Caco-2 (cell line): Measurements from ENCODE around the gene ATG7. TPM values are rescaled to one million over a fixed set of nuclear protein-coding genes. Genes with fewer than 3 reads are reported as not detected.
"Not testable (repeated sequence)": the region's sequence is repeated elsewhere in the genome, so short reads cannot be mapped to it uniquely, and the experiment has no call there.

Experiments
- BruUV-seq: library from RNA; stranded (reverse); fragments of 400-500 nt; replicated peaks from 2 replicates; lab custom pipeline; 2021; lab: Mats Ljungman, UMichigan
- CTCF ChIA-PET: fragments of 300-600 bp; sonication (Branson Sonifier 250); formaldehyde crosslinking; loops from one replicate; lab custom pipeline; 2022; ENCODE audit warnings: antibody characterized with exemption; lab: Charles Lee
- POLR2A ChIA-PET: fragments of 300-600 bp; sonication (Branson Sonifier 250); formaldehyde crosslinking; loops from one replicate; lab custom pipeline; 2022; ENCODE audit warnings: antibody characterized with exemption; lab: Charles Lee
- DNase-seq, 2 experiments: peaks; one replicate each; pipeline versions ENCODE4 v3.0.0 to v3.0.0-alpha.2; 2020 to 2022
- H3K27me3 ChIP-seq: replicated peaks from 2 replicates; pipeline ENCODE4 v1.6.0; 2011; ENCODE audit warnings: low read length; ENCODE audit not compliant: control insufficient read depth, insufficient read depth
- H3K36me3 ChIP-seq: 2 replicates; pipeline ENCODE4 v1.5.1; 2011; ENCODE audit warnings: low read length; ENCODE audit not compliant: control insufficient read depth, insufficient read depth
- H3K4me1 ChIP-seq: fragments of 250-450 bp; sonication (Bioruptor Pico); 2 replicates; pipeline ENCODE4 v1.5.1; 2020; ENCODE audit warnings: mild to moderate bottlenecking
- H3K4me3 ChIP-seq: 2 replicates; pipeline ENCODE4 v1.5.1; 2011; ENCODE audit warnings: low read depth, mild to moderate bottlenecking, control low read depth, low read length
- H3K9me3 ChIP-seq: fragments of 250-450 bp; sonication (Bioruptor Pico); 2 replicates; pipeline ENCODE4 v1.5.1; 2020; ENCODE audit warnings: mild to moderate bottlenecking, moderate library complexity
- H3K27ac Mint-ChIP-seq: one replicate; pipeline ENCODE4 v1.8.0; 2022; ENCODE audit warnings: mixed read lengths; ENCODE audit not compliant: unreplicated experiment
- H3K27me3 Mint-ChIP-seq: one replicate; pipeline ENCODE4 v1.8.0; 2022; ENCODE audit warnings: mixed read lengths; ENCODE audit not compliant: insufficient read depth, unreplicated experiment
- H3K36me3 Mint-ChIP-seq: one replicate; pipeline ENCODE4 v1.8.0; 2022; ENCODE audit warnings: mild to moderate bottlenecking, mixed read lengths; ENCODE audit not compliant: insufficient read depth, unreplicated experiment
- H3K4me1 Mint-ChIP-seq: one replicate; pipeline ENCODE4 v1.8.0; 2022; ENCODE audit warnings: low read depth, mixed read lengths; ENCODE audit not compliant: unreplicated experiment
- H3K4me3 Mint-ChIP-seq: one replicate; pipeline ENCODE4 v1.8.0; 2022; ENCODE audit warnings: mild to moderate bottlenecking, moderate library complexity, mixed read lengths; ENCODE audit not compliant: unreplicated experiment
- H3K9me3 Mint-ChIP-seq: one replicate; pipeline ENCODE4 v1.8.0; 2022; ENCODE audit warnings: mixed read lengths; ENCODE audit not compliant: unreplicated experiment
- intact Hi-C: fragments of 100-400 bp; cut with micrococcal nuclease; formaldehyde crosslinking; loops from one replicate; pipeline ENCODE4 v1.10.0; 2022; ENCODE audit not compliant: unreplicated experiment
- total RNA-seq: library from RNA; stranded (reverse); gene quantifications from 2 replicates; pipeline ENCODE4 v1.2.3, GENCODE V29; 2022
- TF ChIP-seq, protein P1 (sequence below), 2 experiments: fragments of 200-600 bp in 1 of 2; IDR thresholded peaks; 1 replicate in 1 of 2; 2 replicates in 1 of 2; pipeline versions ENCODE4 v1.5.1 to v1.8.0; 2011 to 2022; ENCODE audit warnings: antibody characterized with exemption in 1 of 2, control low read depth in 1 of 2, inconsistent platforms in 1 of 2, low read depth in 1 of 2, low read length in 1 of 2, mild to moderate bottlenecking in 1 of 2, moderate library complexity in 1 of 2; ENCODE audit not compliant: insufficient read depth in 1 of 2, severe bottlenecking in 1 of 2, unreplicated experiment in 1 of 2

The ATG7 gene
- total RNA-seq, 1 experiment from 2014 or later, result 24.4 TPM

DNA sequence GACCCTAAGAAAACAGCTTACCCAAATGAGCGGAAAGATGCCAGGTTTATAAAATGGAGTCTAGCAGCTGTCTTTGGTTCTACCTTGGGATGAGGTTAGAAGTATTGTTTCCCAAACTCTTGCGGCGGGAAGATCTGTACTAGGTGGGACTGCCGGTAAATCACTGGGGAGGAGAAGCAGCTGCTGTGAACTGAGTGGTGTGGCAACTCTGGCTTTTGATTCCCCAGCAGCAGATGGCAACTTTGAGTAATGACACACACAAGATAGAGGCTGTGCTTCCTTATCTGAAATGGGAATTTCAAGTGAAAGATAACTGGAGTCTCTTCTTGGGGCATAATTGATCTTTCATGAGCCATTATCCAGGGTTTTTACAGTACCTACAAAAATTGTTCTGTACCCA is 184.9 kb downstream of the ATG7 start:
- no peaks in the 10 kb centered on the region for H3K9me3 ChIP-seq
- no peaks in the 10 kb centered on the region for H3K4me1 ChIP-seq
- CTCF ChIA-PET, result no interaction called here
- H3K4me3 ChIP-seq, result no peak overlapping the region
- Mint-ChIP-seq H3K27ac (no peak overlapping the region), H3K27me3 (no peaks in the 10 kb centered on the region), H3K36me3 (no peaks in the 10 kb centered on the region), H3K4me1 (no peaks in the 10 kb centered on the region), H3K4me3 (no peak overlapping the region), H3K9me3 (no peaks in the 10 kb centered on the region)
- TF ChIP-seq, protein P1, sequence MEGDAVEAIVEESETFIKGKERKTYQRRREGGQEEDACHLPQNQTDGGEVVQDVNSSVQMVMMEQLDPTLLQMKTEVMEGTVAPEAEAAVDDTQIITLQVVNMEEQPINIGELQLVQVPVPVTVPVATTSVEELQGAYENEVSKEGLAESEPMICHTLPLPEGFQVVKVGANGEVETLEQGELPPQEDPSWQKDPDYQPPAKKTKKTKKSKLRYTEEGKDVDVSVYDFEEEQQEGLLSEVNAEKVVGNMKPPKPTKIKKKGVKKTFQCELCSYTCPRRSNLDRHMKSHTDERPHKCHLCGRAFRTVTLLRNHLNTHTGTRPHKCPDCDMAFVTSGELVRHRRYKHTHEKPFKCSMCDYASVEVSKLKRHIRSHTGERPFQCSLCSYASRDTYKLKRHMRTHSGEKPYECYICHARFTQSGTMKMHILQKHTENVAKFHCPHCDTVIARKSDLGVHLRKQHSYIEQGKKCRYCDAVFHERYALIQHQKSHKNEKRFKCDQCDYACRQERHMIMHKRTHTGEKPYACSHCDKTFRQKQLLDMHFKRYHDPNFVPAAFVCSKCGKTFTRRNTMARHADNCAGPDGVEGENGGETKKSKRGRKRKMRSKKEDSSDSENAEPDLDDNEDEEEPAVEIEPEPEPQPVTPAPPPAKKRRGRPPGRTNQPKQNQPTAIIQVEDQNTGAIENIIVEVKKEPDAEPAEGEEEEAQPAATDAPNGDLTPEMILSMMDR (IDR thresholded peaks at IDR 0.05; ENCODE audit: insufficient read depth in 1 of 2, low read depth in 1 of 2, low read length in 1 of 2, severe bottlenecking in 1 of 2, unreplicated experiment in 1 of 2), result no peak
- POLR2A ChIA-PET, result no interaction called here
- no peaks in the 10 kb centered on the region for H3K36me3 ChIP-seq
- intact Hi-C loops, result no loop called here
- no peaks in the 10 kb centered on the region for H3K27me3 ChIP-seq
- no peak for DNase-seq
- BruUV-seq, result no TSS peak

DNA sequence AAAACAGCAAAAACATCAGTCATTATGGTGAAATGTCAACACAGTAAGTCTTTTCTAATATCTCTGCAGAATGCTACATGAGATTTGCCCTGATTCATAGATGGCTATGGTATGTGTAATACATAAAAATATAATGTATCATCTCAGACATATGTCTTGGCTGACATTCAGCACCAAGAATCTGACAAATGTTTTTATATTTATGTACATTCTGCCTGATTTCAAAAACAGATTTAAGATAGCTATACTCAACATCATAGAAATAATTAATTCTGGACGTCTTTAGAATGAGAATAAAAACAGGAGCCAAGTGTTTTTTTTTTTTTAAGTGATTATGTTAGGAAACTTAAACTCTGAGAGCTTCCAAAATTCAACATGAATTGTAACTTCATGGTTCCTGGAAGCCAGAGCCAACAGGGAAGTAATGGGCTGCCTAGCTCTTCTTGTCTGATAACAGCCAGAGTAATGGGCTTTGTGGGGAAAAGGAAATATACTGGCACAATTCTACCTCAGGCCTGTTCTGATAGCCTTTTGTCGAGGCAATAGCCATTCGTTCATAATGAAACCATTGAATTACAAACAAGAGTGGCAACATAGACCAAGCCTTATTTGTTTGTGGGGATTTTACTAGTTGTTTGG is 187.1 kb downstream of the ATG7 start:
- H3K27ac Mint-ChIP-seq, result no peak overlapping the region
- no peaks in the 10 kb centered on the region for H3K27me3 ChIP-seq

DNA sequence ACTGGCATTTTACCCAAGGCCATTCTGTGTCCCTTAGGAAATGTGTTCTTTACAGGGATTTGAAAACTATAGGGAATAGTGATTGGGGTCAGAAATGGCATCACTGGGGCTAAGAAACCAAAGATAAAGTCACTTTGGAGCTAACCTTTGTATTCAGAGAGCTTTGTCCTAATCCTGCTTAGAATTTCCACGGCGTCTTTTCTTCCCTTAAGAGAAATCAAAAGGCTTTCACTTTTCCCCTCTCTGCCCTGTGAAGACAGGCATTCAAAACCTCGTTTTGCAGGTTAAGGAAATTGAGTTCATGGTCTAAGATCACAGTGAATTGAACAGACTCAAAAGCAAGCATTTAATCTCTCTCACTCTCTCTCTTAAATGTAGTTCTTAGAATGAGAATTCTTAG is 189.0 kb downstream of the ATG7 start:
- no peak overlapping the region for H3K4me3 Mint-ChIP-seq
- H3K9me3 Mint-ChIP-seq, result no peaks in the 10 kb centered on the region
- Histone ChIP-seq H3K27me3 (no peaks in the 10 kb centered on the region), H3K9me3 (no peaks in the 10 kb centered on the region), H3K36me3 (no peaks in the 10 kb centered on the region), H3K4me3 (no peak overlapping the region), H3K4me1 (no peaks in the 10 kb centered on the region)
- intact Hi-C loops, result no loop called here
- no peaks in the 10 kb centered on the region for H3K27me3 Mint-ChIP-seq
- H3K36me3 Mint-ChIP-seq, result no peaks in the 10 kb centered on the region
- BruUV-seq, result no TSS peak
- CTCF ChIA-PET, result no interaction called here
- no peaks in the 10 kb centered on the region for H3K4me1 Mint-ChIP-seq
- TF ChIP-seq, protein P1 (IDR thresholded peaks at IDR 0.05; ENCODE audit: insufficient read depth in 1 of 2, low read depth in 1 of 2, low read length in 1 of 2, severe bottlenecking in 1 of 2, unreplicated experiment in 1 of 2), result no peak
- POLR2A ChIA-PET, result no interaction called here
- DNase-seq, result no peak
- no peak overlapping the region for H3K27ac Mint-ChIP-seq

More for the DNA sequence above, 187.1 kb downstream of the ATG7 start:
- H3K36me3 Mint-ChIP-seq, result no peaks in the 10 kb centered on the region
- no peaks in the 10 kb centered on the region for H3K27me3 Mint-ChIP-seq
- intact Hi-C loops, result no loop called here
- TF ChIP-seq, protein P1 (IDR thresholded peaks at IDR 0.05; ENCODE audit: insufficient read depth in 1 of 2, low read depth in 1 of 2, low read length in 1 of 2, severe bottlenecking in 1 of 2, unreplicated experiment in 1 of 2), result no peak
- H3K4me3 Mint-ChIP-seq, result no peak overlapping the region
- ChIA-PET POLR2A (no interaction called here), CTCF (no interaction called here)
- DNase-seq, result no peak
- BruUV-seq, result no TSS peak
- H3K9me3 Mint-ChIP-seq, result no peaks in the 10 kb centered on the region
- Histone ChIP-seq H3K9me3 (no peaks in the 10 kb centered on the region), H3K4me3 (no peak overlapping the region), H3K4me1 (no peaks in the 10 kb centered on the region), H3K36me3 (no peaks in the 10 kb centered on the region)
- H3K4me1 Mint-ChIP-seq, result no peaks in the 10 kb centered on the region

DNA sequence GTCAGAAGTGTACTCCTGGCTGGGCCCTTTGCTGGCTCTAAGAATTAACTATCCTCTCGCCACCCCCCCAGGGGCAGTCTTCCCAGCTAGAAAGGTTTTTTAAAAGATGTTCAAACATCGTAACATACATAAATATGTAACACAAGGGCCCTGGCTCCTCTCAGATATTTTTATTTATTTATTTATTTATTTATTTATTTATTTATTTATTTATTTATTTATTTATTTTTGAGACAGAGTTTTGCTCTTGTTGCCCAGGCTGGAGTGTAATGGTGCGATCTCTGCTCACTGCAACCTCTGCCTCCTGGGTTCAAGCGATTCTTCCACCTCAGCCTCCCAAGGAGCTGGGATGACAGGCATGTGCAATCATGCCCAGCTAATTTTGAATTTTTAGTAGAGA is 190.5 kb downstream of the ATG7 start:
- POLR2A ChIA-PET, H3K4me3 Mint-ChIP-seq, CTCF ChIA-PET, BruUV-seq, H3K36me3 Mint-ChIP-seq, H3K4me1 ChIP-seq, intact Hi-C loops, H3K4me3 ChIP-seq, H3K4me1 Mint-ChIP-seq, H3K36me3 ChIP-seq, H3K9me3 ChIP-seq, H3K27me3 Mint-ChIP-seq, H3K9me3 Mint-ChIP-seq, H3K27me3 ChIP-seq, DNase-seq, H3K27ac Mint-ChIP-seq: not testable (repeated sequence)
